ENCODE measurements around the gene SVIL. TPM values are rescaled to one million over a fixed set of nuclear protein-coding genes. Genes with fewer than 3 reads are reported as not detected.
"Not testable (repeated sequence)": the region's sequence is repeated elsewhere in the genome, so short reads cannot be mapped to it uniquely, and the experiment has no call there.

SVIL gene
- total RNA-seq, 2 experiments from 2014 or later: 0.47 to 1.5 TPM

DNA sequence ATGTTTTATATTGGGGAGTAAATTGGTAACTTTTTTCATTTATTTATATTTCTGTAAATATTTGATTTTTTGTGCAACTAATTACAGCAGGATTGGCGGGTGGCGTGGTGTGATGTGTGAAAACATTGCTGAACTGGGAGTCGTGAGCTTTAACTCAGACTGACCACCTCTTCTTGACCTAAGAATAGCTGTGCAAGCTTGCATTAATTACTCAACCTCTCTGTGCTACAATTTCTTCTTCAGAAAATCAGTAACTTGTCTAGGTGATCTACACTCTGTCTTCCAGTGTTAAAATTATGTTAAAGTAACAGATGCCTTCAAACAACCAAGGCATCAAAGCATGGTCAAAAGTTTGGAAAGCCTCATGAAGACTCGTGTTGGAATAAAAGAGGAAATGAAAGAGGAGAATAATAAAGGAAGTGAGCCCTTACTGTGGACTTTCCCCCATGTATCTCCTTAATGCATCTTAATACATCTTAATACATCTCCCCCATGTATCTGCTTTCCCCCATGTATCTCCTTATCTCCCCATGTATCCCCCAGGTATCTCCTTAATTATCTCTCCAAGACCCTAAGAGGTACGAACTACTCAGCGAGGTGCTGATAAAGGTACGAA, 71.2 kb downstream of the SVIL start:
- ChIA-PET CTCF (ENCODE audit: unreplicated experiment) (no interaction called here), POLR2A (no interaction called here)
- no TSS peak for BruUV-seq (replicated peaks)
- no peak for DNase-seq (ENCODE audit: low spot score)
- intact Hi-C loops (cut with micrococcal nuclease; ENCODE audit: unreplicated experiment): no loop called here
- H4K20me1 ChIP-seq (ENCODE audit: insufficient read depth, low read length): no peaks in the 10 kb centered on the region
- no peaks in the 10 kb centered on the region for H3K4me1 ChIP-seq (ENCODE audit: insufficient read depth, low read length, poor library complexity, severe bottlenecking)
- no peak overlapping the region for H2AFZ ChIP-seq (ENCODE audit: low read length)
- H3K79me2 ChIP-seq (ENCODE audit: insufficient read depth, low read depth, low read length): no peaks in the 10 kb centered on the region
- H3K4me2 ChIP-seq (ENCODE audit: low read length): no peak overlapping the region
- no peak overlapping the region for H3K27ac ChIP-seq (ENCODE audit: low read depth, low read length, poor library complexity, severe bottlenecking)
- no peak overlapping the region for H3K4me3 ChIP-seq (ENCODE audit: low read depth, low read length, poor library complexity, severe bottlenecking)
- H3K36me3 ChIP-seq (ENCODE audit: insufficient read depth, low read length): no peaks in the 10 kb centered on the region
- no peaks in the 10 kb centered on the region for H3K9me3 ChIP-seq (ENCODE audit: low read length)
- no peaks in the 10 kb centered on the region for H3K9me2 ChIP-seq (ENCODE audit: insufficient read depth, low read length)
- TF ChIP-seq EZH2phosphoT487 (IDR thresholded peaks at IDR 0.05; ENCODE audit: borderline replicate concordance, low read depth, low read length): no peak

DNA sequence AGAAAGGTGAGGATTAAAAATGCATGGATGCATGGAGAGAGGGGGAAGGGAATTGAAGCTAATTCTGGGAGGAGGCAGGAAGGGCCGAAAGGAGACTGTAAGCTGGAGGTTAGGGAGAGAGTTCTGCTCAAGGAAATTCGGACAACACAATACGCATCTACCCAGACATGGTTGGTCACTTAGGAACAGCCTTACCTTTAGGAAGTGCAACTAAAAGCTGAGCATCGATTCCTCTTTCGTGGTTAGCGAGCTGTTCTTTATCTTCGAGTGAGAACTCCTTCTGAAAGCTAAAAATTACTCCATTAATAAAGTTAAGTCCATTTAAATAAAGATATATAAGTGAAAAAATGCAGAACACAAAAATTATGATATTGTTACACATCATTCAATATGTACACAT, 71.8 kb downstream of the SVIL start:
- H4K20me1 ChIP-seq (ENCODE audit: insufficient read depth, low read length); CTCF ChIA-PET (ENCODE audit: unreplicated experiment); H3K4me1 ChIP-seq (ENCODE audit: insufficient read depth, low read length, poor library complexity, severe bottlenecking); intact Hi-C loops (cut with micrococcal nuclease; ENCODE audit: unreplicated experiment); H2AFZ ChIP-seq (ENCODE audit: low read length); H3K79me2 ChIP-seq (ENCODE audit: insufficient read depth, low read depth, low read length); BruUV-seq (replicated peaks); H3K27ac ChIP-seq (ENCODE audit: low read depth, low read length, poor library complexity, severe bottlenecking); H3K4me3 ChIP-seq (ENCODE audit: low read depth, low read length, poor library complexity, severe bottlenecking); H3K4me2 ChIP-seq (ENCODE audit: low read length); H3K9me2 ChIP-seq (ENCODE audit: insufficient read depth, low read length); DNase-seq (ENCODE audit: low spot score); H3K9me3 ChIP-seq (ENCODE audit: low read length); H3K36me3 ChIP-seq (ENCODE audit: insufficient read depth, low read length): not testable (repeated sequence)
- POLR2A ChIA-PET: interaction anchor here (0.7 kb wide), 1 partner anchor 996 kb away, joined by 3 read pairs; no protein-coding TSS in a partner anchor

DNA sequence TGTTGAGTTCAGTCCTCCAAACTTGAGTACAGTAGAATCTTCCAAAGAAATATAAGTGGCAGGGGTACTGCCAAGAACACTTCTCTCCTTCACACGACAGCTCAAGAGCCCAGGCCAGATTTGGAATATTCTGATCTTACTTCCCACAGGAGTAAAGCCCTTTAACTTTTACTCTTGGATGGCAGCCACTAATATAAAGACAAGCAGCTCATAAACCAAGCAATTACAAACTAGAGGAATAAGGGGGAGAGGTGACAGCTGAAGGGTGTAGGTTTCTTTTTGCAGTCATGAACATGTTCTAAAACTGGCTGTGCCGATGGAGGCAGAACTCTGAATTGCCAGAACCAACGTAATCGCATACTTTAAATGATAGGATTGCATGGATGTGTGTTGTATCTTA, 74.8 kb downstream of the SVIL start:
- no peaks in the 10 kb centered on the region for H3K9me3 ChIP-seq (ENCODE audit: low read length)
- no TSS peak for BruUV-seq (replicated peaks)
- intact Hi-C loops (cut with micrococcal nuclease; ENCODE audit: unreplicated experiment): no loop called here

More for the DNA sequence above, 74.8 kb downstream of the SVIL start:
- no peak overlapping the region for H2AFZ ChIP-seq (ENCODE audit: low read length)
- TF ChIP-seq, protein P1, sequence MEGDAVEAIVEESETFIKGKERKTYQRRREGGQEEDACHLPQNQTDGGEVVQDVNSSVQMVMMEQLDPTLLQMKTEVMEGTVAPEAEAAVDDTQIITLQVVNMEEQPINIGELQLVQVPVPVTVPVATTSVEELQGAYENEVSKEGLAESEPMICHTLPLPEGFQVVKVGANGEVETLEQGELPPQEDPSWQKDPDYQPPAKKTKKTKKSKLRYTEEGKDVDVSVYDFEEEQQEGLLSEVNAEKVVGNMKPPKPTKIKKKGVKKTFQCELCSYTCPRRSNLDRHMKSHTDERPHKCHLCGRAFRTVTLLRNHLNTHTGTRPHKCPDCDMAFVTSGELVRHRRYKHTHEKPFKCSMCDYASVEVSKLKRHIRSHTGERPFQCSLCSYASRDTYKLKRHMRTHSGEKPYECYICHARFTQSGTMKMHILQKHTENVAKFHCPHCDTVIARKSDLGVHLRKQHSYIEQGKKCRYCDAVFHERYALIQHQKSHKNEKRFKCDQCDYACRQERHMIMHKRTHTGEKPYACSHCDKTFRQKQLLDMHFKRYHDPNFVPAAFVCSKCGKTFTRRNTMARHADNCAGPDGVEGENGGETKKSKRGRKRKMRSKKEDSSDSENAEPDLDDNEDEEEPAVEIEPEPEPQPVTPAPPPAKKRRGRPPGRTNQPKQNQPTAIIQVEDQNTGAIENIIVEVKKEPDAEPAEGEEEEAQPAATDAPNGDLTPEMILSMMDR (conservative IDR thresholded peaks at IDR 0.05; ENCODE audit: low read length): no peak
- no peak for TF ChIP-seq EZH2phosphoT487 (IDR thresholded peaks at IDR 0.05; ENCODE audit: borderline replicate concordance, low read depth, low read length)
- no peaks in the 10 kb centered on the region for H3K9me2 ChIP-seq (ENCODE audit: insufficient read depth, low read length)
- H3K27ac ChIP-seq (ENCODE audit: low read depth, low read length, poor library complexity, severe bottlenecking): no peak overlapping the region
- DNase-seq (ENCODE audit: low spot score): no peak
- POLR2A ChIA-PET: no interaction called here
- H3K36me3 ChIP-seq (ENCODE audit: insufficient read depth, low read length): no peaks in the 10 kb centered on the region
- H3K4me1 ChIP-seq (ENCODE audit: insufficient read depth, low read length, poor library complexity, severe bottlenecking): no peaks in the 10 kb centered on the region
- H4K20me1 ChIP-seq (ENCODE audit: insufficient read depth, low read length): no peaks in the 10 kb centered on the region
- CTCF ChIA-PET (ENCODE audit: unreplicated experiment): no interaction called here
- no peak overlapping the region for H3K4me3 ChIP-seq (ENCODE audit: low read depth, low read length, poor library complexity, severe bottlenecking)
- H3K79me2 ChIP-seq (ENCODE audit: insufficient read depth, low read depth, low read length): no peaks in the 10 kb centered on the region
- no peak overlapping the region for H3K4me2 ChIP-seq (ENCODE audit: low read length)
